ENCODE data around the gene NOTCH4.
"Not testable (repeated sequence)": the region's sequence is repeated elsewhere in the genome, so short reads cannot be mapped to it uniquely, and the experiment has no call there.

NOTCH4 gene

GRCh38 chr6:32196682-32197616 lies 26.9 kb downstream of the NOTCH4 start:
- in situ Hi-C loops (cut with MboI; ENCODE audit: low pct_unique_long_range_greater_than_20kb, low sequenced_read_pairs) = no loop called here
- DNase-seq = no peak

DNA sequence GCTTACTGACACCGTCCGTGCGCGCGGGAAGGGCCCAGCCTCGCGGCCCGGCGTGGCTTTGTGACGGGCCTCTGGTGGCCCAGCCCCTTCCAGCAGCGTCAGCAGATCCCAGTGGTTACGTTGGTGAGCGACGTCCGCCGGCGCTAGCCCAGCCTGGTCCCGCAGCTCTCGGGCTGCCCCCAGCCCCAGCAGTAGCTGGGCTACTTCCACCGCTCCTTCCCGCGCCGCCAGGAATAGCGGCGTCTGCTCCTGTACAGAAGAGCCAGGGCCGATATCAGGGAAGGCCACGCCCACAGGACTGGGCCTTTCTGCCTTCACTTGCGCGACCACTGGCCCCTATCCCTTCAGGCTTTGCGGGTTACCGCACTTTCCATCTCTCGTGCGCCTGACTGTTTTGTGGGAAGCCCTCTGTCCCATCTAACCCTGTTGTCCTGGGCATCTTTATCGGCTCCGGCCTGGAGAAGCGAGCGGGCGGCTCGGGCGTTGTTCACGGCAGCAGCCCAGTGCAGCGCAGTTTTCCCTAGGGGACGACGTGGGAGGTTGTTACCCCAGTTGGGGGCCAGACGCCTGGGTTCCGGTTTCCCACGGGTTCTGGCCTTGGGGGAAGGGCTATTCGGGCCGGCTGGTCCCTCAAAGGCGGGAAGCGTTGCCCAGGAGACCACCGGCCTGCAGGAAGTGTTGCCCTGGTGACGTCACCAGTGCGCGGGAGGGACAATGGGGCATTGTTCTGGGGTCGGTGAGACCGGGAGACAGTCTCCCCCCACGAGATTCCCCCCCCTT lies 27.8 kb downstream of the NOTCH4 start:
- peak; percentile 67 for DNase-seq
- in situ Hi-C loops (cut with MboI; ENCODE audit: low pct_unique_long_range_greater_than_20kb, low sequenced_read_pairs) = no loop called here

- peak; percentile 99 for DNase-seq
- in situ Hi-C loops (cut with MboI; ENCODE audit: low pct_unique_long_range_greater_than_20kb, low sequenced_read_pairs) = no loop called here
Measured at GRCh38 chr6:32195652-32195901, 28.3 kb downstream of the NOTCH4 start.

GRCh38 chr6:32194825-32195651 lies 28.8 kb downstream of the NOTCH4 start:
- in situ Hi-C loops (cut with MboI; ENCODE audit: low pct_unique_long_range_greater_than_20kb, low sequenced_read_pairs) = no loop called here
- peak; percentile 70 for DNase-seq

GRCh38 chr6:32194388-32194787 lies 29.5 kb downstream of the NOTCH4 start:
- in situ Hi-C loops (cut with MboI; ENCODE audit: low pct_unique_long_range_greater_than_20kb, low sequenced_read_pairs) = no loop called here
- no peak for DNase-seq

DNA sequence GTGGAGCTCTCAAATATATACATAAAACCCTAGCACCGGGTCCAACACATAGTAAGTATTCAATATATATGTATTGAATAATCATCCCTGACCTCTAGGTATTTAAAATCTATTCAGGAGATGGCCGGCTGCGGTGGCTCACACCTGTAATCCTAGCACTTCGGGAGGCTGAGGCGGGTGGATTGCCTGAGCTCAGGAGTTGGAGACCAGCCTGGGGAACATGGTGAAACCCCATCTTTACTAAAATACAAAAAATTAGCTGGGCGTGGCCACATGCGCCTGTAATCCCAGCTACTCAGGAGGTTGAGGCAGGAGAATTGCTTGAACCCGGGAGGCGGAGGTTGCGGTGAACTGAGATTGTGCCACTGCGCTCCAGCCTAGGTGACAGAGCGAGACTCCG lies 30.8 kb downstream of the NOTCH4 start:
- DNase-seq; in situ Hi-C loops (cut with MboI; ENCODE audit: low pct_unique_long_range_greater_than_20kb, low sequenced_read_pairs): not testable (repeated sequence)

DNA sequence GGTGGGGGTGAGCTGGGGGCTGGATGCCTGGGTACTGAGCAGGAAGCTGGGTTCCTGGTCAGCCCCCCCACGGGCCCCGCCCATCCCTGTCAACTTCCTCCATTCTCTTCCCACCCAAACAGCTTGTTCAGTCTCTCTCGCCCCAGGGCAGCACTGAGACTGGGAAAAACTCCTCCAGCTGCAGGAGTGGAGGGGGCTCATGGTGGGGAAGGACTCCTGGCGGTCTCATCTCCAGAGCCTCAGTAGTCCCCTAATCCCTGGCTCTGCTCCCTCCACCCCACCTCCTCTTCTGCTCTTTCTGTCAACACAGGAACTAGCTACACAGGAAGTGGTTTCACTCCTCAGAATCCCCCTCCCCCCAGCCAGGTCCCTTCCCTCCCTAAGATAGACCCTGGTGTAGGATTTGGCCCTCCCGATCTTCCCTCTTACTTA lies 31.2 kb downstream of the NOTCH4 start, which contains the start of gene GPSM3:
Gene GPSM3 (minus strand): TSS at position 36 of the 432 bp plus-strand sequence. CDS start 130 bp downstream, outside the sequence.
- in situ Hi-C loops (cut with MboI; ENCODE audit: low pct_unique_long_range_greater_than_20kb, low sequenced_read_pairs) = no loop called here
- peak; percentile 93 for DNase-seq

GRCh38 chr6:32191696-32192607 lies 31.9 kb downstream of the NOTCH4 start:
- in situ Hi-C loops (cut with MboI; ENCODE audit: low pct_unique_long_range_greater_than_20kb, low sequenced_read_pairs) = no loop called here
- no peak for DNase-seq

GRCh38 chr6:32190911-32191677 lies 32.8 kb downstream of the NOTCH4 start:
- in situ Hi-C loops (cut with MboI; ENCODE audit: low pct_unique_long_range_greater_than_20kb, low sequenced_read_pairs) = no loop called here

DNA sequence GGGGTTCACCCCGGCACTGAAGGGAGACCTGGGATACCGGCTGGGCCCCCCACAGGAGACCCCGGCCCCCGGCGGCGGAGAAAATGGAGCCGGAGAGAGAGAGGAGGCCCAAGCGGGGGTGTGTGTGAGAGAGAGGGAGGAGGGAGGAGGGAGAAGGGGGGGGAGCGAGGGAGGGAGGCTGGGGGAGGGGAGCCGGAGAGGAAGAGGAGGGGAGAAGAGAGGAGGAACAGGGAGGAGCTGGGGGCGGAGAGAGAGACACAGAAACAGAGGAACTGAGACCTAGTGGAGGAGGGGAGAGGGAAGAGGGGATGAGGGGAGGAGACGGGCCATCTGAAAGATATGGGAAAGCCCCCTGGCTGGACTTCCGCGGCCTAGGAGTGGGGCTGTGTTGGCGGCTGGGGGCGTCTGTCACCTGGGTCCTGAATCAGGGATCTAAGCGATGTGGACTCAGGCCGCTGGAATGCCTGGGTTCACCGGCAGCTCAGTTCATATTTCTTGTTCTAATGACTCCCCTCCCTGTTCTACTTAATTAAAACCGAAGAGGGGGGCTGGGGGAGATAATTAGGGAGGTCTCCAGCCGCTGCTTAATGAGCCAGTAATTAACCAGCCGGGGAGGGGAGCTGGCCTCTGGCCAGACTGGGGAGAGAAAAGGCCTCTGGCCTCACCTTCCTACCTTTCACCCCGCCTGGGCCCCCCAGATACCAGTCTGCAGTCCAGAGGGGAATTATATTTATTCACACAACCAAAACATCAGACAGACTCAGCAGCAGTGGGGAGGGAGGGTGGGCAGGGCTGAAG lies 33.6 kb downstream of the NOTCH4 start, which contains the start of gene PBX2:
Gene PBX2 (minus strand): TSS at position 149 of the 798 bp plus-strand sequence. CDS start 287 bp downstream, outside the sequence.
- in situ Hi-C loops (cut with MboI; ENCODE audit: low pct_unique_long_range_greater_than_20kb, low sequenced_read_pairs) = no loop called here
- DNase-seq = peak; percentile 91

More at GRCh38 chr6:32190911-32191677, 32.8 kb downstream of the NOTCH4 start:
- DNase-seq = no peak

DNA sequence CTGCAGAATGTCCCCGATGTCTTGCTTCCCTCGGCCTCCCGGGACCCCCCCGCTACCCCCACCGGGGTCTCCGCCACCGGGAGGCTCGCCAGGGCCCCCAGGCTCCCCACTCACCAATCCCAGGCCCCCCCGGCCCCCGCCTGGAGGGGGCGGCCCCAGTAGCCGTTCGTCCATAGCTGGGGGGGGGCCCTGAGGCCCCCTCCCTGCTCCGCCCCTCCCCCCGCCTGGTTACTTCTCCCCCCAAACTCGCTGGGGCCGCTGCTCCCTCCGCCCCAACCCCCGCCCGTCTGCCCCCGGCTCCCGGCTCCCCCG lies 34.2 kb downstream of the NOTCH4 start:
- no peak for DNase-seq
- in situ Hi-C loops (cut with MboI; ENCODE audit: low pct_unique_long_range_greater_than_20kb, low sequenced_read_pairs) = no loop called here

- no peak for DNase-seq
- in situ Hi-C loops (cut with MboI; ENCODE audit: low pct_unique_long_range_greater_than_20kb, low sequenced_read_pairs) = no loop called here
Measured at GRCh38 chr6:32189069-32189741, 34.7 kb downstream of the NOTCH4 start.

- DNase-seq = no peak
- in situ Hi-C loops (cut with MboI; ENCODE audit: low pct_unique_long_range_greater_than_20kb, low sequenced_read_pairs) = no loop called here
Measured at GRCh38 chr6:32188381-32189068, 35.3 kb downstream of the NOTCH4 start.

DNA sequence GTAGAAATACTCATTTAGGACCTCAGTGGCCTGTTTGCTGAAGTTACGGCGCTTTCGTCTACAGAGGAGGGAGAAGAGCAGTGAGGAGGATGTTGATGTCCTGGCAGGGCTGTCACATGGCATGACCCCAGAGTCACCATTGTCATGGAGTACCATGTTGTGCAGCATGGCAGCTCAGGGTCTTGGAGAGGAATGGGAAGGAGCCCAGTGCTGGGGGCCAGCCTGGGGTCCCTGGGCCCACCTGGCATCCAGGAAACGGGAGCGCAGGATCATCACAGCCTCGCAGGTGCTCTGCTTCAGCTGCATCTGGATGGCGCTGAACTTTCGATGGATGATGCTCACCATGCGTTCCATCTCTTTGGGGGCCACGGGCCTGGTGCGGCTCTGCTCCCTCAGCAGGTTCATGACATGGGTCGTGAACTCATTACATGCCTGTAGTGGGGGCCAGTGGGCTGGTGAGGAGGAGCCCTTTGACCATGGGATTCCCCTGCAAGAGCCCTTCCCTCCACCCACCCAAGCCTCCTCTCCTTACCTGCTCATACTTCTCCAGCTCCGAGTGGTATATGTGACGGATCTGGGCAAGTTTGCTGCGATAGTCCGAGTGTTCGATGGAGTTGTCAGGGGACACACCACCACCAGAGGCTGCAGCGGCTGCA lies 36.0 kb downstream of the NOTCH4 start:
- DNase-seq; in situ Hi-C loops (cut with MboI; ENCODE audit: low pct_unique_long_range_greater_than_20kb, low sequenced_read_pairs): not testable (repeated sequence)

- DNase-seq = no peak
- in situ Hi-C loops (cut with MboI; ENCODE audit: low pct_unique_long_range_greater_than_20kb, low sequenced_read_pairs) = no loop called here
Measured at GRCh38 chr6:32187009-32187709, 36.7 kb downstream of the NOTCH4 start.
